ENCODE measurements around the gene SCD5. TPM values are rescaled to one million over a fixed set of nuclear protein-coding genes. Genes with fewer than 3 reads are reported as not detected.
A peak's percentile ranks its signal among the peaks of the same experiment; 100 is the strongest.

SCD5 gene
- total RNA-seq, 6 experiments from 2014 or later: 0.62 to 1.4 (median 0.96) TPM

- peaks cover 0 to 18% (median 4%) of the 10 kb centered on the region in 4 donors for H3K4me1 ChIP-seq
- TF ChIP-seq CTCF (IDR thresholded peaks at IDR 0.05) (no peak), POLR2A (IDR thresholded peaks at IDR 0.05) (no peak)
- DNase-seq: no peak
- ATAC-seq: peak in 3 of 4 donors; percentile 5 to 27 (median 7)
- H3K36me3 ChIP-seq: no peaks in the 10 kb centered on the region
- H3K9me3 ChIP-seq: no peaks in the 10 kb centered on the region
- no peak overlapping the region for H3K27ac ChIP-seq
- 23% methylated on average over 19 of the region's 47 CpGs for WGBS (ENCODE audit: insufficient coverage, low coverage, low lambda C conversion rate, missing lambda C conversion rate)
- H3K27me3 ChIP-seq: no peaks in the 10 kb centered on the region
- H3K4me3 ChIP-seq: peak overlapping the region; percentile 47 to 55 (median 49)
- intact Hi-C loops (cut with DNase I): no loop called here
These were observed 1.0 kb downstream of the SCD5 start for GRCh38 chr4:82797405-82798111.

GRCh38 chr4:82797040-82797404 is 1.6 kb downstream of the SCD5 start:
- no peak for DNase-seq
- Histone ChIP-seq H3K4me3 (peak overlapping the region in 1 of 3 donors; percentile 55), H3K9me3 (no peaks in the 10 kb centered on the region), H3K27ac (no peak overlapping the region), H3K4me1 (peaks cover 0 to 18% (median 4%) of the 10 kb centered on the region in 4 donors), H3K27me3 (no peaks in the 10 kb centered on the region), H3K36me3 (no peaks in the 10 kb centered on the region)
- intact Hi-C loops (cut with DNase I): no loop called here
- 56% methylated on average over 6 of the region's 6 CpGs for WGBS (ENCODE audit: insufficient coverage, low coverage, low lambda C conversion rate, missing lambda C conversion rate)
- ATAC-seq: no peak
- TF ChIP-seq POLR2A (IDR thresholded peaks at IDR 0.05) (no peak), CTCF (IDR thresholded peaks at IDR 0.05) (no peak)

GRCh38 chr4:82792912-82793649 is 5.5 kb downstream of the SCD5 start:
- no peak for DNase-seq
- Histone ChIP-seq H3K4me3 (no peak overlapping the region), H3K4me1 (peaks cover 0 to 7% (median 3%) of the 10 kb centered on the region in 4 donors), H3K36me3 (no peaks in the 10 kb centered on the region), H3K27me3 (no peaks in the 10 kb centered on the region), H3K9me3 (no peaks in the 10 kb centered on the region), H3K27ac (no peak overlapping the region)
- intact Hi-C loops (cut with DNase I): no loop called here
- ATAC-seq: no peak
- no peak for TF ChIP-seq CTCF (IDR thresholded peaks at IDR 0.05)
- TF ChIP-seq POLR2A (IDR thresholded peaks at IDR 0.05): no peak
- WGBS (ENCODE audit: insufficient coverage, low coverage, low lambda C conversion rate, missing lambda C conversion rate): 49% methylated on average over 6 of the region's 6 CpGs

- TF ChIP-seq CTCF (IDR thresholded peaks at IDR 0.05): no peak
- no peak for TF ChIP-seq POLR2A (IDR thresholded peaks at IDR 0.05)
These were observed 7.4 kb downstream of the SCD5 start for GRCh38 chr4:82791179-82791578.

More at GRCh38 chr4:82791179-82791578, 7.4 kb downstream of the SCD5 start:
- Histone ChIP-seq H3K36me3 (no peaks in the 10 kb centered on the region), H3K27me3 (no peaks in the 10 kb centered on the region), H3K4me1 (no peaks in the 10 kb centered on the region), H3K4me3 (no peak overlapping the region), H3K27ac (no peak overlapping the region), H3K9me3 (no peaks in the 10 kb centered on the region)
- ATAC-seq (no peak), DNase-seq (no peak)
- intact Hi-C loops (cut with DNase I): no loop called here
- WGBS (ENCODE audit: insufficient coverage, low coverage, low lambda C conversion rate, missing lambda C conversion rate): 75% methylated on average over 6 of the region's 6 CpGs

All from right lobe of liver (tissue), 6 donors.